ENCODE results near the gene IL16. TPM values are rescaled to one million over a fixed set of nuclear protein-coding genes. Genes with fewer than 3 reads are reported as not detected.

The IL16 gene
- total RNA-seq, 1 experiment from 2014 or later, result 0.81 TPM

GRCh38 chr15:81363276-81363675, 166.6 kb downstream of the IL16 start:
- no peak overlapping the region for H3K27ac ChIP-seq (ENCODE audit: low read depth, low read length)
- TF ChIP-seq POLR2A (IDR thresholded peaks at IDR 0.05; ENCODE audit: borderline replicate concordance, extremely low read depth, insufficient read depth, insufficient read length) (no peak), YY1 (IDR thresholded peaks at IDR 0.05; ENCODE audit: extremely low read depth, insufficient replicate concordance, low read depth, low read length) (no peak), SIN3A (IDR thresholded peaks at IDR 0.05; ENCODE audit: low read depth) (no peak), TCF7L2 (IDR thresholded peaks at IDR 0.05; ENCODE audit: borderline replicate concordance, extremely low read depth, insufficient read depth, insufficient read length) (no peak)
- H3K9ac ChIP-seq (ENCODE audit: low read length), result no peak overlapping the region
- intact Hi-C loops (cut with micrococcal nuclease), result no loop called here
- ChIA-PET RAD21 (ENCODE audit: low non-redundant PET in 1 of 2, low total read pairs in 2 of 2, uncharacterized antibody in 2 of 2, unreplicated experiment in 2 of 2) (no interaction called here), CTCF (no interaction called here), POLR2A (no interaction called here)
- H3K27me3 ChIP-seq (ENCODE audit: insufficient read depth, low read length), result no peaks in the 10 kb centered on the region
- H2AFZ ChIP-seq (ENCODE audit: low read depth, low read length, poor library complexity, severe bottlenecking), result no peak overlapping the region
- no peaks in the 10 kb centered on the region for H3K36me3 ChIP-seq (ENCODE audit: control insufficient read depth in 1 of 2, insufficient read depth in 2 of 2, low read length in 2 of 2)
- H4K20me1 ChIP-seq (ENCODE audit: insufficient read depth), result no peaks in the 10 kb centered on the region
- no peaks in the 10 kb centered on the region for H3K9me2 ChIP-seq (ENCODE audit: insufficient read depth)
- no peak for ATAC-seq
- H3K9me3 ChIP-seq (ENCODE audit: control insufficient read depth in 1 of 2, insufficient read depth in 1 of 2, low read depth in 1 of 2, low read length in 2 of 2), result no peaks in the 10 kb centered on the region
- H3K4me3 ChIP-seq (replicated peaks in 1 of 2; ENCODE audit: low read depth in 1 of 2, low read length in 2 of 2), result no peak overlapping the region
- no peaks in the 10 kb centered on the region for H3K4me1 ChIP-seq (ENCODE audit: control insufficient read depth in 1 of 2, insufficient read depth in 2 of 2, low read length in 2 of 2)
- no peaks in the 10 kb centered on the region for H3K79me2 ChIP-seq (ENCODE audit: insufficient read depth, low read length)
- no peak overlapping the region for H3K4me2 ChIP-seq (ENCODE audit: low read length)
- BruUV-seq (replicated peaks), result no TSS peak
- no peak for DNase-seq (ENCODE audit: low read depth, low spot score)

Other genes starting within 250 kb of the IL16 start
- gene MESD, start 207.1 kb upstream of the IL16 start, total RNA-seq (2021; ENCODE audit: unreplicated experiment), result 22.5 TPM
- gene TLNRD1, start 196.0 kb upstream of the IL16 start, total RNA-seq (2021; ENCODE audit: unreplicated experiment), result 22.5 TPM
- 0.15 TPM for gene CFAP161, start 62.6 kb upstream of the IL16 start, total RNA-seq (2021; ENCODE audit: unreplicated experiment)
- gene STARD5, start 127.3 kb downstream of the IL16 start, total RNA-seq (2021; ENCODE audit: unreplicated experiment), result 4.0 TPM
- not detected for gene TMC3, start 177.3 kb downstream of the IL16 start, total RNA-seq (2021; ENCODE audit: unreplicated experiment)

Data from HCT116 (cell line).